ENCODE measurements around the gene ABCA9. TPM values are rescaled to one million over a fixed set of nuclear protein-coding genes. Genes with fewer than 3 reads are reported as not detected.
"Not testable (repeated sequence)": the region's sequence is repeated elsewhere in the genome, so short reads cannot be mapped to it uniquely, and the experiment has no call there.

The ABCA9 gene
- polyA plus RNA-seq, 2 of the 4 experiments (the other 2 are of a cell fraction): 0.01 TPM; not detected in 1

- H3K4me2 ChIP-seq: no peak overlapping the region
- H3K27ac ChIP-seq: no peak overlapping the region
- ChIA-PET POLR2A (no interaction called here), CTCF (interaction anchor here (1.2 kb wide), 1 partner anchor 67 kb away, joined by 3 read pairs; no protein-coding TSS in a partner anchor)
- no peak for TF ChIP-seq CHD2 (IDR thresholded peaks at IDR 0.05; ENCODE audit: low read length, partially characterized antibody)
- TF ChIP-seq EP300 (IDR thresholded peaks at IDR 0.05): no peak
- TF ChIP-seq RAD21 (conservative IDR thresholded peaks at IDR 0.05 in 1 of 2, IDR thresholded peaks at IDR 0.05 in 1 of 2): no peak
- no peak for TF ChIP-seq RCOR1 (IDR thresholded peaks at IDR 0.05; ENCODE audit: low read depth, low read length)
- TF ChIP-seq PHF8 (IDR thresholded peaks at IDR 0.05; ENCODE audit: borderline replicate concordance, low read depth): no peak
- TF ChIP-seq HOXB5 (CRISPR knock-in tag; IDR thresholded peaks at IDR 0.05): no peak
- TF ChIP-seq HOXA7 (CRISPR knock-in tag; IDR thresholded peaks at IDR 0.05): no peak
- no peak for TF ChIP-seq ESRRA (IDR thresholded peaks at IDR 0.05; ENCODE audit: borderline replicate concordance, low read length)
- TF ChIP-seq HEYL (CRISPR knock-in tag; IDR thresholded peaks at IDR 0.05): no peak
- no peak for TF ChIP-seq CBX8 (IDR thresholded peaks at IDR 0.05)
- TF ChIP-seq JUN (IDR thresholded peaks at IDR 0.05): no peak
- no peak for TF ChIP-seq MAX (IDR thresholded peaks at IDR 0.05)
- no peak overlapping the region for H3K4me3 ChIP-seq
- FAIRE-seq (no peak), DNase-seq (ENCODE audit: low read depth in 1 of 2, low spot score in 1 of 2) (no peak), ATAC-seq (no peak)
- H3K4me1 ChIP-seq: no peaks in the 10 kb centered on the region
- peaks cover 11% of the 10 kb centered on the region for H3K9me3 ChIP-seq
- 50% methylated on average over 2 of the region's 2 CpGs for WGBS (ENCODE audit: missing lambda C conversion rate)
Measured at GRCh38 chr17:69082696-69083095, 22.0 kb upstream of the ABCA9 start.

- TF ChIP-seq ZFP36 (IDR thresholded peaks at IDR 0.05; ENCODE audit: borderline replicate concordance, partially characterized antibody): no peak
- TF ChIP-seq MAFK (IDR thresholded peaks at IDR 0.05; ENCODE audit: partially characterized antibody): no peak
- TF ChIP-seq HOXB5 (CRISPR knock-in tag; IDR thresholded peaks at IDR 0.05): no peak
- no peak for TF ChIP-seq RARB (CRISPR knock-in tag; IDR thresholded peaks at IDR 0.05)
- no peak for TF ChIP-seq JUN (IDR thresholded peaks at IDR 0.05)
- no peak for TF ChIP-seq PHF8 (IDR thresholded peaks at IDR 0.05; ENCODE audit: borderline replicate concordance, low read depth)
- TF ChIP-seq ATOH8 (CRISPR knock-in tag; IDR thresholded peaks at IDR 0.05; ENCODE audit: low read depth): no peak
- TF ChIP-seq RCOR1 (IDR thresholded peaks at IDR 0.05; ENCODE audit: low read depth, low read length): no peak
- TF ChIP-seq ZNF302 (CRISPR knock-in tag; IDR thresholded peaks at IDR 0.05): no peak
- no peak for TF ChIP-seq EHF (CRISPR knock-in tag; IDR thresholded peaks at IDR 0.05)
- no peak for TF ChIP-seq SMC3 (IDR thresholded peaks at IDR 0.05)
- no peak for TF ChIP-seq FOSL2 (IDR thresholded peaks at IDR 0.05)
- TF ChIP-seq FOSL2 (CRISPR knock-in tag; IDR thresholded peaks at IDR 0.05): no peak
- no peak for TF ChIP-seq FOSB (CRISPR knock-in tag; IDR thresholded peaks at IDR 0.05)
- TF ChIP-seq POLR2AphosphoS2 (conservative IDR thresholded peaks at IDR 0.05; ENCODE audit: low read length): no peak
- DNase-seq (ENCODE audit: low read depth in 1 of 2, low spot score in 1 of 2): no peak
- Histone ChIP-seq H3K27ac (no peak overlapping the region), H3K4me2 (no peak overlapping the region), H3K4me3 (no peak overlapping the region), H3K9me3 (peaks cover 11% of the 10 kb centered on the region), H3K4me1 (no peaks in the 10 kb centered on the region)
- POLR2A ChIA-PET: no interaction called here
- no peak for FAIRE-seq
- CTCF ChIA-PET: no interaction called here
- ATAC-seq: no peak
Measured at GRCh38 chr17:69078864-69079263, 18.1 kb upstream of the ABCA9 start.

GRCh38 chr17:69075823-69076222, 15.1 kb upstream of the ABCA9 start:
- no peak for DNase-seq (ENCODE audit: low read depth in 1 of 2, low spot score in 1 of 2)
- FAIRE-seq: no peak
- no peaks in the 10 kb centered on the region for H3K4me1 ChIP-seq
- CTCF ChIA-PET: no interaction called here
- H3K27ac ChIP-seq: no peak overlapping the region
- ATAC-seq: no peak
- POLR2A ChIA-PET: no interaction called here
- H3K4me3 ChIP-seq: no peak overlapping the region
- no peak overlapping the region for H3K4me2 ChIP-seq
- H3K9me3 ChIP-seq: no peaks in the 10 kb centered on the region
- no peak for TF ChIP-seq NR3C1 (IDR thresholded peaks at IDR 0.05)
- no peak for TF ChIP-seq TFCP2L1 (CRISPR knock-in tag; IDR thresholded peaks at IDR 0.05)
- TF ChIP-seq MAX (IDR thresholded peaks at IDR 0.05): no peak
- no peak for TF ChIP-seq ESRRA (IDR thresholded peaks at IDR 0.05; ENCODE audit: borderline replicate concordance, low read length)
- TF ChIP-seq FOXS1 (CRISPR knock-in tag; IDR thresholded peaks at IDR 0.05): no peak
- no peak for TF ChIP-seq HOXB5 (CRISPR knock-in tag; IDR thresholded peaks at IDR 0.05)
- TF ChIP-seq POLR2AphosphoS2 (conservative IDR thresholded peaks at IDR 0.05; ENCODE audit: low read length): no peak

GRCh38 chr17:69073392-69073791, 12.7 kb upstream of the ABCA9 start:
- ATAC-seq; DNase-seq (ENCODE audit: low read depth in 1 of 2, low spot score in 1 of 2); H3K4me3 ChIP-seq; POLR2A ChIA-PET; FAIRE-seq; H3K4me2 ChIP-seq; H3K4me1 ChIP-seq; H3K9me3 ChIP-seq; H3K27ac ChIP-seq: not testable (repeated sequence)
- CTCF ChIA-PET: interaction anchor here (0.7 kb wide), 1 partner anchor 585 kb away, joined by 3 read pairs; no protein-coding TSS in a partner anchor

GRCh38 chr17:69072803-69073256, 12.1 kb upstream of the ABCA9 start:
- POLR2A ChIA-PET; FAIRE-seq; ATAC-seq; H3K4me3 ChIP-seq; H3K27ac ChIP-seq; DNase-seq (ENCODE audit: low read depth in 1 of 2, low spot score in 1 of 2); H3K4me1 ChIP-seq; H3K4me2 ChIP-seq; H3K9me3 ChIP-seq: not testable (repeated sequence)
- WGBS (ENCODE audit: missing lambda C conversion rate): 8% methylated on average over 1 of the region's 1 CpG
- CTCF ChIA-PET: interaction anchor here (0.7 kb wide), 1 partner anchor 584 kb away, joined by 3 read pairs; no protein-coding TSS in a partner anchor

GRCh38 chr17:69071233-69071586, 10.5 kb upstream of the ABCA9 start:
- H3K27ac ChIP-seq; DNase-seq (ENCODE audit: low read depth in 1 of 2, low spot score in 1 of 2); FAIRE-seq; H3K4me3 ChIP-seq; H3K4me2 ChIP-seq; H3K9me3 ChIP-seq; POLR2A ChIA-PET; ATAC-seq; H3K4me1 ChIP-seq: not testable (repeated sequence)
- CTCF ChIA-PET: interaction anchor here (2.4 kb wide), 1 partner anchor 10 kb away, joined by 6 read pairs; no protein-coding TSS in a partner anchor
- 86% methylated on average over 4 of the region's 4 CpGs for WGBS (ENCODE audit: missing lambda C conversion rate)

Data from A549 (cell line).